Ecto neural progenitor cell (in vitro differentiated cells): ENCODE results near the gene LST1.
A peak's percentile ranks its signal among the peaks of the same experiment; 100 is the strongest.

Experiments
- DNase-seq: peaks from one replicate; pipeline ENCODE4 v3.0.0-alpha.2; 2018; ENCODE audit warnings: low spot score

The LST1 gene

DNA sequence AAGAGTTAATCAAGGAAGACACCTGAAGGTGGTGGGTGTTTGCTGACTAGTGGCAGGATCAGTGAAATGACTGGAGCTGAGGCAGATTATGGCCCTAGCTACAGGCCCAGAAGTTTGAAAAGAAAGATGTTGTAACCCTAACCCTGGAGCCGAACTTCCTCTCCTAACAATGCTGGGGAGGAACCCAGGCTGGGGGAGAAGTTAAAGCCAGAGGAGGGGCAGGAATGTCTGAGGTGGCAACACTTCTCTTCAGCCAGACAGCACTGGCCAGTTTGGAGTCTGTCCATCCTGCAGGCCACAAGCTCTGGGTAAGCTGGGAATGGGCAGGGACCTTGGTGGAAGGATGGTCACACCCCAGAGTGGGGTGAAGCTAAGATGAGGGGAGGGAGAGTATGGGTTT is at the start of gene LST1:
TSS of gene LST1 (plus strand) at position 270 of the 400 bp plus-strand sequence. CDS start 1,023 bp downstream, outside the sequence.
- DNase-seq, result no peak

DNA sequence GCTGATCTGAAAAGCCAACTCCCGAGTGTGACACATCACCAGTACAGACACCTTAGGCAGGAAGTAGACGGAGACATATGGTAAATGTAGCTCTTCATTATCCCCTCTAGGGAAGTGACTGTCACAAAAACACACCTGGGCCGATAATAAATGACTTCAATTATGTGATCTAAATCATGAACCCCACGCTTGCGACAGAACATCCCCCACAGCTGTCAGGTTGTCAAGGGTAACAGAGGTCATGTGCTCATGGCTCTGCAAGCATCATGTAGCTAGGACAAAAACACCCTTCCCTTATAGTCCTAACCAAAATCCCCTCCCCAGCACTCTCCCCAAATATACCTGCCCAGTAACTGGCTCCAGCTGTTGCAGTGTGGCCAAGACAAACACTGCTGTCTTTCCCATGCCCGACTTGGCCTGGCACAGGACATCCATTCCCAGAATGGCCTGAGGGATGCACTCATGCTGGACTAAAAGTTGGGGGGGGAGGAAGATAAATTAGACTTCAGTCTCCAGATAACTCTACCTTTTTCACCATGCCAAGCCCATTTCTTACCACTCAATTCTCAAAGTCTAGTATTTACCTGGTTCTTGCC is 47.2 kb upstream of the LST1 start:
- DNase-seq, result no peak

DNA sequence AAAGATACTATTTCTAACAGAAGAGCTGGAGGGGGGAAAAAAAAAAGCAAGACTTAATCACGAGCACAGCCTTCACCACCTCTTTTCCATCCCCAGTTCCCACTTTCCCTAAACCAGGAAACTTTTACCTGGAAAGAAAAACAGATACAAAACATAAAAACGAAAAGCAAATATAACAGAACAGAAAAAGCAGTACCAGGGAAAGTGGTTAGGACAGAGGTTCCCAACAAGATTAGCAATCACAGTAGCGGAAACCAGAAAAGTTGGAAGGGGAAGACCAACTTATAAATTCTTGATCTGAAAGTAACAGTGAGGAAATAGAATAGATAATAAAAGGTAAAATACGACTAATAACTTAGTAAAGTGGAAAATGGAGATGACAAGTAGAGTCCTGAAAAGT is 45.4 kb upstream of the LST1 start:
- no peak for DNase-seq

DNA sequence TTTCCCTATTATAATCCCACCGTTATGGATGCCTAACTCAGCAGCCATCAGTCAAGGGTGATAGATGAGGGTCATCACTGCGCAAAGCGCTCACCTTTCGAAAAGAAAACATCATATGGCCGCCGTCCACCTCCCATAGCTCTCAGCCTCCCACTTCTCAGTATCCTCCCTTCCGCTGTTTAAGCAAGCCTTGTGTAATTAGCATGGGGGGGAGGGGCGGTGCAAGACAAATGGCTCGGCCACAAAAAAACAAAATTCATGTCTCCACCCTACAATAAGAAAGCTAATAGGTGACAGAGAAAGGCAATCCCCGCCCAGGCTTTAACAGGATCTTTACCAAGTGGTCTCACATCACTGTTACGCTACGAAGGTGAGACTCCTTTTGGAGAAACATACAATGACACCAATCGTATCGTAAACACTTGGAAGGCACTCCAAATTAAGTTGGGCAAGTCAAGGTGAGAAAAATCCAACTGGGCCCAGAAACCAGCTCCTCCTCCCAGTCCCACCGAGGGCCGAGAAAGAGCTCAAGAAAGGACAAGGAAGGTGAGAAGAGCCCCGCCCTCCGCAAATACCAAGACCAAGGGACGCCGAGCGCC is 44.9 kb upstream of the LST1 start:
- no peak for DNase-seq

DNA sequence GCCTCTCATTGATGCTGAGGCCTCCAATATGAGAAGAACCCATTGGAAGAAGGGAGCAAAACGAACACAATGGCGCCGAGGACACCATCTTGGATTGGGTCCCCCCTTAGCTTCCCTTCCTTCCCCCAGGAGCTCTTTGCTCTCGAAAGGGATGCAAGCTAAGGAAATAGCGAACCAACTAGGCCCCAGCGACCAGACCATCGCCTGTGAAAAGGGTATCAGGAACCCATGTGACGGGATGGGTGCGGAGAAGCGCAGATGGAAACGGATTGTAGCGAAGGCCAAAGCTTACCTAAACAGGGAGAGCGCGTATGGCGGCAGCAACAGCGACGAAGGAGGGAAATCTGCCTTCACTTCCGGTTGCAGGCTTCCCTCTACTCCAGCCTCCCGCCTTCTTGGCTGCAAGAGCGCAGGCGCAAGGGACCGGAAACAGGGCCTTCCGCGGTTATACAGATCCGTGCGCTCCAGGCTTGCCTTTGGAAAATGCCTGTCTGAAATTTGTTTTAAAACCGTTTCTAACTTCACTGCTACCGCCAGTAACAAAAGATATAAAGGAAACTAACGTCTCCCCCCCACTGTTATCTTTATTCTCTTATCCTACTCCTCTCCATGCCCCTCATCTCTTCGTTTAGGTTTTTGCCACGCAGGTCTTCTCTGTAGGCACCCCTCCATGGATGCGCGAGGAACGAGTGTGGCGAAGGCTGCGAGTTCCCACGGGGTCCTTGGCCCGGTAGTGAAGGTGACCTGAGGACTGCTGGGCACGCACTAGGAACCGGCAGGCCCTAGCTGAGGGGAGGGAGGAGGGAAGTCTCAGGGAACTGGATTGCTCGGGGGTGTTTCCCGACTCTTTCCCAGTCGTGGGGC is 44.2 kb upstream of the LST1 start, which contains the start of gene DDX39B:
TSS of gene DDX39B (minus strand) at position 346 of the 864 bp plus-strand sequence. CDS start 1,471 bp downstream, outside the sequence.
- peak; percentile 95 for DNase-seq

DNA sequence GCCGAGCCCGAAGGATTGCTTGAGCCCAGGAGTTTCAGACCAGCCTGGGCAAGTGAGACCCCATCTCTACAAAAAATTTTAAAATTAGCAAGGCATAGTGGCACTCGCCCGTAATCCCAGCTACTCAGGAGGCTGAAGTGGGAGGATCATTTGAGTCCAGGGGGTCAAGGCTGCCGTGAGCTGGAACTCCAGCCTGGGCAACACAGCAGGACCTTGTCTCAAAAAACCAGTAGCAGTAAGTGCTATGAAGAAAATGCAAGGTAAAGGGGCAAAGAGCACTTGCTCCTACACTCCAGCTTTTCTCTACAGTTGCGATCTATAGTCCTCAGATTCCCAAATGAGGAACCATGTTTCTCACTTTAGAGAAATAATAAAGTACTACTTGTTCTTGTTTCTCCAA is 42.4 kb upstream of the LST1 start:
- DNase-seq, result no peak

DNA sequence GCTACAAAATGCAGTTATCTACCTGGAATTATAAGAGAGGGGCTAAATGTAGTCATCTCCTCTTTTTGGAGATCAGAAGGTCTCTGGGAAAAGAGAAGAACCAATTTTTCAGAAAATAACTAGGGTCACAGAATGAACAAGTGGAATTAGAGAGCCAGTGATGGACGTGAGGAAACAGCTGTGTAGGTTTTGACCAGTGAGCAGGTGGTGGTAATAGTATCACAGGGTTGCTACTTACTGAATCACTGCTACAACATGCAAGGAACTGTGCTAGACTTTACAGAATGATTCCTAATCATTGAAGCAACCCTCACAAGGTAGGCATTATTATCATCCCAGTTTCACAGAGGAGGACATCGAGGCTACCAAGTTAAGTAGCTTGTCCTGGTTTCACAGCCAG is 41.4 kb upstream of the LST1 start:
- no peak for DNase-seq

DNA sequence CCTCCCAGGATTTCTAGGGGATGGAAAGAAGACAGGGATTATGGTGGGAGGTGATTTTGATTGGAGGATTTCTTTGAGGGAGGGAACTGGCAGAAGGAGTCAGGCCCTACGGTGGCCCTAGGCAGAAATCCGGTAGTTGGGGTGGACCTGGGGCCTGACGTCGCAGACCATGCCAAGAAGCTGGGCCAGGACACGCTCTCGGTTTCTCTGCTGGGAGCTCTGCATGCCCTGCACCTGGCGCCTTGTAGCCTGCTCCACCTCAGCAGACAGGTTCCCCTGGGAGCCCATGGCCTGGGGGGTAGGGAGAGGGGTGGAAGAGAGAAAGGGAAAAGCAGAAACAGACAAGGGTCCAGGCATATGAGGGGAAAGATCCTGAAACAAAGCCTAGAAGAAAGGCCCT is 40.8 kb upstream of the LST1 start:
- no peak for DNase-seq

DNA sequence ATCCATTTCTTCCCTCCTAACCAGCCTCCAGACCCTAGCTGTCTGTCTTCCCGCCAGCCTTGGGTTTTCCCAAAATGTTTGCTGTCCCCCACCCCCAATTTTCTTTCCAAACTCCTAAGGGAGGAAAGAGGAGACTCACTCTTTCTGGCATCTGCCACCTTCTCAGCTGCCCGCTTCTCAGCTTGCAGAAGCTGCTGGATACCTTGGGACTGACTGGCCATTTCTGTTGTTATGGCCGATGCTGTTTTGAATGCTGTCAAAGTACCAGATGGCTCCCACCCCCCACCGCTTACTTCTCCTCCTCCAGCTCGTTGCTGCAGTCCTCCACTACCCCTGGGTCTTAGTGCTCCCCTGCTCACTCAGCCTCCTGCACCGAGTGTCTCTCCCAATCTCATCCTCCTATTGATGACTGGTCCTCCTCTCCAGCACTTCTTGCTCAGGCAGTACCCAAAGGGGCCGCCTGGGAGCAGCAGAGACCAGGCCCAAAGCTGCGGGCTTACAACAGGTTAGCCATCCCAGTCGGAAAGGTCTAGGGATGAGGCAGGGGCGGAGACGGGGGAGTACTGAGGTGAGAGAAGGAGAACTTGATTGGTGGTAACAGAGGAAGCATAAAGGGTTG is 39.6 kb upstream of the LST1 start, which contains the start of gene ATP6V1G2:
TSS of gene ATP6V1G2 (minus strand) at position 270 of the 619 bp plus-strand sequence. CDS start at position 221, 49 bp downstream.
- peak; percentile 93 for DNase-seq

DNA sequence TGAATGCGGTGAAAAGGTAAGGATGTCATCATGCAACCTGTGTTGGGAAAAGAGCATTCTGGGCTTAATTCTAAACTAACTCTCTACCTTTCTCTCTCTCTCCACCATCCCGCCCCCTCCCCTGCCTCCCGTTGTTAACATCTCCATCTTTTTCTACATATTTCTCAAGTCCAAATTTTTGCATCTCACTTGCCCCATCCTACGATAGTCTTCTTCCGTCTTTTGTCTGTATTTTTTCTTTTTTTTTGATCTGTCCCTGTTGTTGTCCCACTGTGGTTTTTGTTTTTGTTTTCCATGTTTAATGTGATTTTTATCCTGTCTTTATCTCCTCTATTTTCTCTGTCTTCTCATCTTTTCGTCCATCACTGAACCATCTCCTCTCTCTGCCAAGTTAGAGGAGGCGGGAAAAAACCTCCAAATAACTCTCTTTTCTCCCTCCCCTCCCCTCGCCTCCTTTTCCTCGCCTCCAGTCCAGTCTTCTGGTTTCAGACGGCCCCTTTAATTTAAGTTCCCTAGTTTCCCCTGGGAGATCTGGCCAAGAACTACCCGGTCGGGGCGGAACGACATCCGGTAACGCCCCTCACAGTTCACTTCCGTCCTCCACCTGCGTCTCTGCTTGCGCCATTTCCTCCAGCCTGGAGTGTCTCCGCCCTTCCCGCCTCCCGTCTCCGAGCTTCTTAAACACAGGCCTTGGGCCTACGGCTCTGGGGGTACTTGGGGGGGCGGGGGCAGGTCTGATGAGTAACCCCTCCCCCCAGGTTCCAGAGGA is 38.9 kb upstream of the LST1 start, which contains the start of gene NFKBIL1:
TSS of gene NFKBIL1 (plus strand) at position 651 of the 769 bp plus-strand sequence. CDS start at position 738, 87 bp downstream.
- peak; percentile 92 for DNase-seq

DNA sequence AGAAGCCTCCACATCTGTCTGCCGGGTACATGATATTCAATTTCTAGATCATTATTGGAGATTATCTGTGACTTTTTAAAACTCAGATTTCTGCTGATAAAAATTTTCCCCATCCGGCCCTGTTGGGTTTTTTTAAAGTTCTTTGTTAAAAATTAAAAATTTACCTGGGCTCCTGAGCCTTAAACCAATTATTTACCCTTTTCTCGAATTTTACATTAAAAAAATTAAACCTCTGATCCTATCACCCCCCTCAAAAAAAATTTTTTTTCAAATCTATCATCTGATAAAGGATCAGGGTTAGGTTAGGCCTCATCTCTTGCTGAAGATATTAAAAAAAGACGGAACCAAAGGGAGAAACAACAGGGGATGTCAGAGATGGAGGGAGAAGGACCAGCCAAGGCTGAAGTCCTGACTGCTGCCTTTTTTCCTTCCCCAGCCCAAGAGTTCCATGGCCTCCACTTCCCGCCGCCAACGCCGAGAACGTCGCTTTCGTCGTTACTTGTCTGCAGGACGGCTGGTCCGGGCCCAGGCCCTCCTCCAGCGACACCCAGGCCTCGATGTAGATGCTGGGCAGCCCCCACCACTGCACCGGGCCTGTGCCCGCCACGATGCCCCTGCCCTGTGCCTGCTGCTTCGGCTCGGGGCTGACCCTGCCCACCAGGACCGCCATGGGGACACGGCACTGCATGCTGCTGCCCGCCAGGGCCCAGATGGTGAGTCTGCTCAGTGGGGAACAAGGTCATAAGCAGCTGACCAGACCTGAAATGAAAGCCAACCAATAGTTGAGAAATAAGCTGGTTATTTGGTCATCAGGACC is 38.1 kb upstream of the LST1 start:
- DNase-seq, result no peak

DNA sequence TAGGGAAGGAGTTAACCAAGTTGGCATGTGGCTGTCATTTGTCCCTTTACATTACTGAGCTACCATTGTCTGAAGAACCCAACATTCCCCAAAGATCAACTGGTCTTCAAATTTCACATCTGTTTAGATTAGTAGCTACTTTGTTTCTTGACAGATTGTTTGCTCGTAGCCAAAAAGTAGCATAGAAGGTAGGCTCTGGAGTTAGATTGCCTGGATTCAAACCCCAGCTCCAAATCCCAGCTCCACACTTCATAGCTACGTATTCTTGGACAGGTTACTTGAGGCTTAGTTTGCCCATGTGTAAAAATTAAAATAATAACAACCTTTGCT is 37.6 kb upstream of the LST1 start:
- DNase-seq, result no peak

DNA sequence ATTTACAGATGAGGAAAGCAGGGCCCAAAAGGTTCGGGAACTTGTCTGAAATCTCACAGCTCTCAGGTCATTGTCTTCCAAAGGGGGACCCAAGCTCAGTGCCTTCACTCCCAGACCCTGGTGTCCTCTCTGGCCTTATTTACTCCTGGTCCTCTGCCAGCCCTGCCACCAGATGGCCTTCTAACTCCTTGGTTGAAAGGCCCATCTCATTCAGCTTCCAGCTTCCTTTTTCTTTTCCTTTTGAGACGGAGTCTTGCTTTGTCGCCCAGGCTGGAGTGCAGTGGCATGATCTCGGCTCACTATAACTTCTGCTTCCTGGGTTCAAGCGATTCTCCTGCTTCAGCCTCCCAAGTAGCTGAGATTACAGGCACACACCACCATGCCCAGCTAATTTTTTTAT is 34.7 kb upstream of the LST1 start:
- peak; percentile 58 for DNase-seq

DNA sequence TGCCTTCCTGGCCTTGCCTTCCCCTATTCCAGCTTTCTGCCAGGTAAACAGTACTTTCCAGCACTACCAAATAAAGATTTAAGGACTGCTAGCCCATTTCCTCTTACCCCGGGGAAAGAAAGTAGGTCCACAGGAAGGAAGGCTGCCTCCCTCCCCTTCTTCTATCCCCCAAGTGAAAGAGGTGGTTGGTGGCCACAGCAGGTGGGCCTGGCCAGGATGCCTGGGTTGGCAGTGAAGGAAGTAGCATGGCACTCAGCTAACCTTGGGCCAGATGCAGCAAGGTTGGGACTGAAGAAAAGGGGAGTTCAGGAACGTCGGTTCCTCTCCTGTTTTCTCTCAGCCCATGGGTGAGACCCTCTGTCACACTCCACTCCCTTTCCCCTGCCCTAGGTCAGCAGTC is 29.8 kb upstream of the LST1 start:
- no peak for DNase-seq

DNA sequence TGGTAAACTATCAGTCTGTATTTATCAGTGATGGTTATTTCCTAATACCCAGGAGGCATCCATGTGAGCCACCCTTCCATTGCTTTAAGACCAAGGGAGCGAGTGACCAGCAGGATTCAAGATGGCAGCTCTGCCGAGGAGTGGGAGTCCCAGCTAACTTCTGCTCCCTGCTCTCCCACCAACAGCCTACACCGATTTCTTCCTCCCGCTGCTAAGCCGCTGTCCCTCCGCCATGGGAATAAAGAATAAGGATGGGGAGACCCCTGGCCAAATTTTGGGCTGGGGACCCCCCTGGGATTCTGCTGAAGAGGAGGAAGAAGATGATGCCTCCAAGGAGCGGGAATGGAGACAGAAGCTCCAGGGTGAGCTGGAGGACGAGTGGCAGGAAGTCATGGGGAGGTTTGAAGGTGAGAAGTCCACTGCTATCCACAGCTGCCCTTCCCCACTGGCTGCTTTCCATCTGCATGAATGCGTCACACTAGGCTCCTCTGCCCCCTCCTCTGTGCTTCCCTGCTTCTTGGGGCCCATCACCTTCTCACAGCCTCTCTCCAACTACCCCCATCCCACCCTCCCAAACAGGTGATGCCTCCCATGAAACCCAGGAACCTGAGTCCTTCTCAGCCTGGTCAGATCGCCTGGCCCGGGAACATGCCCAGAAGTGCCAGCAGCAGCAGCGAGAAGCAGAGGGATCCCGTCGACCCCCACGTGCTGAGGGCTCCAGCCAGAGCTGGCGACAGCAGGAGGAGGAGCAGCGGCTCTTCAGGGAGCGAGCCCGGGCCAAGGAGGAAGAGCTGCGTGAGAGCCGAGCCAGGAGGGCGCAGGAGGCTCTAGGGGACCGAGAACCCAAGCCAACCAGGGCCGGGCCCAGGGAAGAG is 28.4 kb upstream of the LST1 start:
- DNase-seq, result no peak

DNA sequence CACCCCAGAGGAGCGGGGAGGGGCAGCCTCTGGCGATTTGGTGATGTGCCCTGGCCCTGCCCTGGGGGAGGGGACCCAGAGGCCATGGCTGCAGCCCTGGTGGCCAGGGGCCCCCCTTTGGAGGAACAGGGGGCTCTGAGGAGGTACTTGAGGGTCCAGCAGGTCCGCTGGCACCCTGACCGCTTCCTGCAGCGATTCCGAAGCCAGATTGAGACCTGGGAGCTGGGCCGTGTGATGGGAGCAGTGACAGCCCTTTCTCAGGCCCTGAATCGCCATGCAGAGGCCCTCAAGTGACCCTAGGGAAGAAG is 27.8 kb upstream of the LST1 start:
- DNase-seq, result no peak

DNA sequence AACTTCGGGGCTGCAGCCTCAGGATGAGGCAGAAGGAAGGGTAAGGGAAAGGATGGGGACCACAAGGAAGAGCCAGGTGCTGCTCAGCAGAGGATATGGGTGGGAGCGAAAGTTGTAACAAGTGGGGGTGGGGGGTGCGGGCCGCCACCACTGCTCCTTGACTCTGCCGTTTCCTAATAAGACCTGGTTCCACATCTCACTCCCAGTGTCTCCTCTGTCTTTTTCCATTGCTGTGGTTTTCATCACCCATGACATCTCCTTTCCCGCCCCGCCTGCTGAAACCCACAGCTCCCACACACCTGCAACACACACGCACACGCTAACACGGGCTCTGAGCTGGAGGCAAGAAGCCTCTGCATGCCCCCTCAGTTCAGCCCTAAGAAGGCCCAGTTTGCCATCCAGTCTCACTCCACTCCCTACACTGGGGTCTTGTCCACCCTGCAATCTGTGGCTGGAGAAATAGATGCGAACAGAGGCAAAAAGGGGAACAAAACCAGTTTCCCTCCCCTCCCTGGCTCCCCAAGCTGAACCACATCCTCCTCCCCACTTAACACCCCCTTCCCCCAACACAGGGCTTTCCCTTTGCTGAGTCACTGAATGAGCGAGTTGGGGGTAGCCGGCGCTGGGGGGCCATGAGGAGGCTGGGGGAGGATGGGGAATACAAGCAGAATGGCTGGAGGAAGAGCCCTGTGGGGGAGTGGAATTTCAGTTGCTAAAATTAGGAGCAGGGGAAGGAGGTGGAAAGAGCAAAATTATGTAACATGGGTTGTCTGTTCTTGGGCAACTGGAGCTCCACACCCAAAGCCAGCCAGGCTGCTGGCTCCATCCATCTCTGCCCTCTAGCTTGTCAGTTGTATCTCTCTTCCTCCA is 27.2 kb upstream of the LST1 start:
- DNase-seq, result no peak

DNA sequence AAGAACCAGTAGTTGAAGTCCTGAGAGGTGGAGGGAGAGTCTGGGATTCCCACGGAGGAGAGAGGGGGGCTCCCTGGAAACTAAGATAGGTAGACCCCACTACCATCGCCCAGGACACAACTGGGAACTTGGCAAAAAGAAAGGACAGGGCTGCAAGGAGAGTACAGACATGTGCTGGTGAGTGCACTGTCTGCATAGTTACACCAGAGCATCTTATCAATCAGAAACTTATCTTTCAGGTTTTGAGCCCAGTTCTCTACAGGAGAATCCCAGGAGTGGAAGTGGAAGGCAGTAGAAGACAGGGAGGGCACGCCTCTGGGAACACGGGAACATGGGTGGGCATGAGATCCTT is 26.5 kb upstream of the LST1 start:
- DNase-seq, result no peak
